H1 (cell line): ENCODE data around the gene FBXW5. TPM values are rescaled to one million over a fixed set of nuclear protein-coding genes. Genes with fewer than 3 reads are reported as not detected.

ENCODE experiments used
- CTCF ChIA-PET: fragments of 300-600 bp; sonication (Branson Sonifier 250); formaldehyde crosslinking; loops from one replicate; lab custom pipeline; 2021; ENCODE audit not compliant: partially characterized antibody; lab: Charles Lee
- POLR2A ChIA-PET: fragments of 300-600 bp; sonication (Branson Sonifier 250); formaldehyde crosslinking; loops from one replicate; lab custom pipeline; 2021; ENCODE audit warnings: inconsistent platforms; ENCODE audit not compliant: partially characterized antibody; lab: Charles Lee
- DNase-seq, 2 experiments: peaks; one replicate each; pipeline versions ENCODE4 v3.0.0 to v3.0.0-alpha.2; 2010 to 2022; ENCODE audit warnings: low spot score in 2 of 2, low read depth in 1 of 2, mixed read lengths in 1 of 2
- FAIRE-seq: peaks from 2 replicates; lab custom pipeline; 2011; peaks lifted over from hg19 to GRCh38; lab: Jason Lieb, UNC
- H2AFZ ChIP-seq: 2 replicates; pipeline ENCODE4 v1.8.1; 2012; ENCODE audit warnings: low read length, inconsistent platforms
- H2AK5ac ChIP-seq: 2 replicates; pipeline ENCODE4 v1.6.1; 2013; ENCODE audit warnings: low read depth, low read length
- H2BK120ac ChIP-seq: replicated peaks from 2 replicates; pipeline ENCODE3; 2013; ENCODE audit warnings: low read depth, low read length, inconsistent platforms
- H2BK12ac ChIP-seq: 2 replicates; pipeline ENCODE4 v1.6.1; 2013; ENCODE audit warnings: low read depth, low read length
- H2BK15ac ChIP-seq: 2 replicates; pipeline ENCODE4 v1.6.1; 2013; ENCODE audit warnings: low read length
- H2BK20ac ChIP-seq: 2 replicates; pipeline ENCODE4 v1.6.1; 2013; ENCODE audit warnings: low read length
- H2BK5ac ChIP-seq: 2 replicates; pipeline ENCODE4 v1.6.1; 2013; ENCODE audit warnings: low read depth, low read length
- H3K14ac ChIP-seq: 2 replicates; pipeline ENCODE4 v1.6.1; 2013; ENCODE audit warnings: inconsistent platforms; ENCODE audit not compliant: insufficient read length
- H3K18ac ChIP-seq: 2 replicates; pipeline ENCODE4 v1.6.1; 2013; ENCODE audit warnings: low read length; ENCODE audit errors: extremely low read depth
- H3K23ac ChIP-seq: 2 replicates; pipeline ENCODE4 v1.6.1; 2013; ENCODE audit warnings: inconsistent platforms; ENCODE audit not compliant: insufficient read length
- H3K23me2 ChIP-seq: 2 replicates; pipeline ENCODE4 v1.6.1; 2013; ENCODE audit warnings: low read depth, low read length
- H3K27ac ChIP-seq: 2 replicates; pipeline ENCODE4 v1.6.1; 2011; ENCODE audit warnings: low read depth, low read length, inconsistent platforms
- H3K27me3 ChIP-seq, 4 experiments: replicated peaks in 1 of 4; 1 replicate in 1 of 4; 2 replicates in 3 of 4; pipeline versions ENCODE4 v1.6.1 to v1.8.1; 2011 to 2013; ENCODE audit warnings: low read length in 3 of 4, mild to moderate bottlenecking in 3 of 4, inconsistent platforms in 2 of 4, mixed read lengths in 2 of 4, moderate library complexity in 1 of 4; ENCODE audit not compliant: control insufficient read depth in 3 of 4, insufficient read depth in 3 of 4; ENCODE audit errors: extremely low read depth in 1 of 4
- H3K36me3 ChIP-seq, 4 experiments: 2 replicates each; pipeline versions ENCODE4 v1.6.1 to v1.8.1; 2011 to 2013; ENCODE audit warnings: mild to moderate bottlenecking in 4 of 4, low read length in 3 of 4, moderate library complexity in 2 of 4, control low read depth in 1 of 4, inconsistent platforms in 1 of 4; ENCODE audit not compliant: insufficient read depth in 4 of 4, control insufficient read depth in 2 of 4
- H3K4ac ChIP-seq: replicated peaks from 2 replicates; pipeline ENCODE3; 2013; ENCODE audit warnings: low read length, low read depth, mixed read lengths, inconsistent platforms; ENCODE audit not compliant: insufficient read length
- H3K4me1 ChIP-seq, 4 experiments: replicated peaks in 1 of 4; 1 replicate in 1 of 4; 2 replicates in 3 of 4; pipeline versions ENCODE4 v1.6.1 to v1.8.1; 2011 to 2013; ENCODE audit warnings: low read length in 3 of 4, inconsistent platforms in 2 of 4, mixed read lengths in 1 of 4; ENCODE audit not compliant: insufficient read depth in 4 of 4, control insufficient read depth in 3 of 4
- H3K4me2 ChIP-seq, 2 experiments: 2 replicates each; pipeline versions ENCODE4 v1.6.1 to v1.8.1; 2011 to 2013; ENCODE audit warnings: low read depth in 2 of 2, low read length in 2 of 2, control low read depth in 1 of 2, inconsistent platforms in 1 of 2, mild to moderate bottlenecking in 1 of 2; ENCODE audit not compliant: insufficient read depth in 1 of 2
- H3K4me3 ChIP-seq, 4 experiments: fragments of 200-600, 300-600 bp in 1 of 4; sonication (generic), shearing (Covaris generic), sonication (Bioruptor Twin) in 1 of 4; 2 replicates each; pipeline versions ENCODE4 v1.5.1 to v1.8.1; 2011 to 2016; ENCODE audit warnings: low read length in 4 of 4, low read depth in 3 of 4, control low read depth in 2 of 4, inconsistent platforms in 2 of 4, mild to moderate bottlenecking in 2 of 4, mixed read lengths in 1 of 4, moderate library complexity in 1 of 4; ENCODE audit not compliant: insufficient read depth in 2 of 4; ENCODE audit errors: extremely low read depth in 1 of 4
- H3K56ac ChIP-seq: replicated peaks from 2 replicates; pipeline ENCODE3; 2013; ENCODE audit warnings: low read depth, mild to moderate bottlenecking, mixed read lengths, low read length, inconsistent platforms; ENCODE audit not compliant: insufficient read length
- H3K79me1 ChIP-seq: 2 replicates; pipeline ENCODE4 v1.6.1; 2013; ENCODE audit warnings: low read depth, low read length, control low read depth
- H3K79me2 ChIP-seq, 2 experiments: 2 replicates each; pipeline versions ENCODE4 v1.6.1 to v1.8.1; 2012 to 2013; ENCODE audit warnings: low read length in 2 of 2, mild to moderate bottlenecking in 2 of 2, inconsistent platforms in 1 of 2; ENCODE audit not compliant: insufficient read depth in 2 of 2, control insufficient read depth in 1 of 2
- H3K9ac ChIP-seq, 4 experiments: replicated peaks in 1 of 4; 1 replicate in 1 of 4; 2 replicates in 3 of 4; pipeline versions ENCODE4 v1.6.1 to v1.8.1; 2011 to 2013; ENCODE audit warnings: low read depth in 3 of 4, low read length in 3 of 4, control low read depth in 2 of 4, mild to moderate bottlenecking in 2 of 4, moderate library complexity in 2 of 4, inconsistent platforms in 1 of 4; ENCODE audit errors: extremely low read depth in 1 of 4
- H3K9me3 ChIP-seq, 2 experiments: 2 replicates each; pipeline versions ENCODE4 v1.6.1 to v1.8.1; 2012 to 2013; ENCODE audit warnings: mild to moderate bottlenecking in 2 of 2, moderate library complexity in 2 of 2, control low read depth in 1 of 2, inconsistent platforms in 1 of 2, low read depth in 1 of 2, low read length in 1 of 2, mixed read lengths in 1 of 2; ENCODE audit not compliant: insufficient read depth in 2 of 2
- H4K20me1 ChIP-seq, 2 experiments: replicated peaks in 1 of 2; 2 replicates each; pipeline versions ENCODE3 to v1.8.1; 2011 to 2013; ENCODE audit warnings: inconsistent platforms in 2 of 2, low read length in 2 of 2, mild to moderate bottlenecking in 1 of 2; ENCODE audit not compliant: insufficient read depth in 2 of 2, control insufficient read depth in 1 of 2
- H4K5ac ChIP-seq: 2 replicates; pipeline ENCODE4 v1.6.1; 2013; ENCODE audit warnings: low read length, low read depth, mixed read lengths, inconsistent platforms; ENCODE audit not compliant: insufficient read length
- H4K8ac ChIP-seq: 2 replicates; pipeline ENCODE4 v1.8.0; 2013; ENCODE audit warnings: mild to moderate bottlenecking, moderate library complexity, low read length, inconsistent platforms; ENCODE audit not compliant: insufficient read depth; ENCODE audit errors: extremely low read depth
- H4K91ac ChIP-seq: replicated peaks from 2 replicates; pipeline ENCODE3; 2013; ENCODE audit warnings: low read length, mixed read lengths, inconsistent platforms; ENCODE audit not compliant: insufficient read length
- CTBP2 ChIP-seq: IDR thresholded peaks from 2 replicates; pipeline ENCODE4 v1.7.0; 2011; ENCODE audit warnings: borderline replicate concordance, mild to moderate bottlenecking, moderate library complexity, mixed read lengths, low read length; ENCODE audit not compliant: insufficient read depth, insufficient read length
- WGBS, 2 experiments: shearing (Covaris generic) in 1 of 2; methylation state at CpG; one replicate each; pipeline versions ENCODE4 v1.1.6 to v1.1.7; 2013 to 2015; ENCODE audit warnings: low lambda C conversion rate in 2 of 2, mixed read lengths in 2 of 2, inconsistent platforms in 1 of 2, low coverage in 1 of 2, missing lambda C conversion rate in 1 of 2; ENCODE audit not compliant: insufficient replicate concordance in 2 of 2, insufficient coverage in 1 of 2, insufficient read length in 1 of 2; ENCODE audit errors: extremely low coverage in 1 of 2, missing lambda C conversion rate in 1 of 2; 5-methylcytosine and 5-hydroxymethylcytosine counted together
- polyA plus RNA-seq, 7 experiments: library from polyadenylated mRNA; depleted of rRNA in 3 of 7; stranded (reverse) in 5 of 7; unstranded in 2 of 7; fragments of >200 nt in 5 of 7; fragments of 200-250 nt in 2 of 7; gene quantifications; 1 replicate in 5 of 7; 2 replicates in 1 of 7; 4 replicates in 1 of 7; pipeline versions ENCODE4 v1.2.1 to v1.2.3, GENCODE V29; 2011 to 2013; ENCODE audit warnings: missing spikeins in 2 of 7, mixed read lengths in 2 of 7
- total RNA-seq: library from RNA; stranded (reverse); fragmentation: NEBNext Ultra II Directional; extraction: Animal tissue kit (Norgen Biotek cat#: 25700); gene quantifications from 2 replicates; pipeline ENCODE4 v1.2.1, GENCODE V29; 2021

FBXW5 gene
- total and polyA plus RNA-seq, 2 of the 8 experiments (the other 6 are each of a cell fraction or from before 2014, with no cell fraction given) = 49.0 to 71.0 TPM

DNA sequence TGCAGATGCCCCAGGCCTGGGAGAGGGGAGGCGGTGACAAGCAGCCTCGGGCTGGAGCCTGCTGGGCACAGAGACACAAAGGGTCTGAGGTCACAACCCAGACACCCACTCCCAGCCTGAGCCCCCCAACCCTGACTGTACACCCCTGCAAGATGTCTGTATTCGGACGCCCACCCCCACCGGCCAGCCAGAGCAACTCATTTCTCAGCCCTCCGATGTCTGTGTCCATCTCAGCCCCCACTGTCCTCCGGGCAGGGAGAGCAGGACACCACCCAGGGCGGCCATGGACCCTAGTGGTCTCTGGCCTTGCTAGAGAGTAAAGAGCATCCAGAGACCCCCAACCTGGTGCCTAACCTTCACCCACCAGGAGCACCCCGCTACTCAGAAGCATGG is 11.4 kb upstream of the FBXW5 start:
- no peak overlapping the region for H3K4me2 ChIP-seq
- no peaks in the 10 kb centered on the region for H3K36me3 ChIP-seq
- H3K4ac ChIP-seq = no peak overlapping the region
- no peak overlapping the region for H3K9ac ChIP-seq
- H4K5ac ChIP-seq = no peak overlapping the region
- no peak overlapping the region for H2BK15ac ChIP-seq
- H2BK120ac ChIP-seq = no peak overlapping the region
- CTCF ChIA-PET = interaction anchor here (1.3 to 5.2 kb wide), 4 partner anchors 11 to 111 kb away, joined by 3 to 21 read pairs (median 6); partner anchors contain the start of genes C8G and FBXW5
- no peaks in the 10 kb centered on the region for H3K79me1 ChIP-seq
- H2BK5ac ChIP-seq = no peak overlapping the region
- H3K79me2 ChIP-seq = no peaks in the 10 kb centered on the region
- H3K4me3 ChIP-seq = no peak overlapping the region
- H3K23ac ChIP-seq = no peak overlapping the region
- H2BK20ac ChIP-seq = no peak overlapping the region
- H3K18ac ChIP-seq = no peak overlapping the region
- no peak overlapping the region for H3K56ac ChIP-seq
- no peak overlapping the region for H2AFZ ChIP-seq
- TF ChIP-seq CTBP2 = no peak
- H3K14ac ChIP-seq = no peak overlapping the region
- H3K4me1 ChIP-seq = peaks cover 0 to 2% (median under 1%) of the 10 kb centered on the region in 4 experiments; a peak in 2 of 7 replicates
- H2BK12ac ChIP-seq = no peak overlapping the region
- H3K27me3 ChIP-seq = no peaks in the 10 kb centered on the region
- no peak overlapping the region for H3K27ac ChIP-seq
- no peak overlapping the region for H2AK5ac ChIP-seq
- H3K23me2 ChIP-seq = peaks cover 12% of the 10 kb centered on the region; the same call in 1 of the 2 replicates
- H3K9me3 ChIP-seq = no peaks in the 10 kb centered on the region
- DNase-seq = no peak
- POLR2A ChIA-PET = no interaction called here
- H4K91ac ChIP-seq = no peak overlapping the region
- 89% methylated on average over 9 of the region's 9 CpGs; no CpG with 5 or more reads in 1 of the 2 experiments for WGBS, 2 experiments
- no peak overlapping the region for H4K8ac ChIP-seq
- FAIRE-seq = no peak
- H4K20me1 ChIP-seq = peaks cover 0 to 6% of the 10 kb centered on the region in 2 experiments
